GM18502 (cell line): ENCODE measurements around the gene CFAP410.
"Not testable (repeated sequence)": the region's sequence is repeated elsewhere in the genome, so short reads cannot be mapped to it uniquely, and the experiment has no call there.

Experiments
- ATAC-seq: cut with Tn5 transposase; IDR thresholded peaks from one replicate; pipeline ENCODE4 v1.9.1; 2021; ENCODE audit warnings: mild to moderate bottlenecking; ENCODE audit not compliant: unreplicated experiment, poor library complexity

CFAP410 gene

GRCh38 chr21:44352253-44352860 lies 13.2 kb upstream of the CFAP410 start:
- ATAC-seq, result no peak

- no peak for ATAC-seq
These were observed 12.5 kb upstream of the CFAP410 start for GRCh38 chr21:44351535-44352252.

- ATAC-seq, result no peak
These were observed 11.7 kb upstream of the CFAP410 start for GRCh38 chr21:44350773-44351481.

- ATAC-seq, result no peak
These were observed 10.9 kb upstream of the CFAP410 start for GRCh38 chr21:44349847-44350772.

GRCh38 chr21:44349416-44349846 lies 10.2 kb upstream of the CFAP410 start:
- ATAC-seq, result no peak

GRCh38 chr21:44348861-44349260 lies 9.7 kb upstream of the CFAP410 start:
- ATAC-seq, result no peak

GRCh38 chr21:44347911-44348451 lies 8.8 kb upstream of the CFAP410 start:
- no peak for ATAC-seq

GRCh38 chr21:44345495-44345894 lies 6.3 kb upstream of the CFAP410 start:
- no peak for ATAC-seq

- no peak for ATAC-seq
These were observed 5.5 kb upstream of the CFAP410 start for GRCh38 chr21:44344541-44345183.

- not testable (repeated sequence) for ATAC-seq
These were observed 3.8 kb upstream of the CFAP410 start for GRCh38 chr21:44342981-44343380.

GRCh38 chr21:44341726-44342458 lies 2.7 kb upstream of the CFAP410 start:
- not testable (repeated sequence) for ATAC-seq

- ATAC-seq, result no peak
These were observed 972 bp downstream of the CFAP410 start for GRCh38 chr21:44337941-44338895.

- ATAC-seq, result no peak
These were observed 1.7 kb downstream of the CFAP410 start for GRCh38 chr21:44337449-44337848.

GRCh38 chr21:44335266-44336059 lies 3.7 kb downstream of the CFAP410 start:
- ATAC-seq, result no peak

GRCh38 chr21:44334329-44335030 lies 4.7 kb downstream of the CFAP410 start:
- no peak for ATAC-seq

- ATAC-seq, result no peak
These were observed 5.5 kb downstream of the CFAP410 start for GRCh38 chr21:44333509-44334328.
